Activated CD8-positive, alpha-beta memory T cell treated with anti-CD3 and anti-CD28 coated beads for 4 hours (primary cell): ENCODE data around the gene BRMS1.
"Not testable (repeated sequence)": the region's sequence is repeated elsewhere in the genome, so short reads cannot be mapped to it uniquely, and the experiment has no call there.

Experiments
- DNase-seq, 2 donors: peaks; one replicate each; pipeline ENCODE4 v3.0.0-alpha.2; 2020; ENCODE audit warnings: low read depth in 2 of 2

The BRMS1 gene, protein sequence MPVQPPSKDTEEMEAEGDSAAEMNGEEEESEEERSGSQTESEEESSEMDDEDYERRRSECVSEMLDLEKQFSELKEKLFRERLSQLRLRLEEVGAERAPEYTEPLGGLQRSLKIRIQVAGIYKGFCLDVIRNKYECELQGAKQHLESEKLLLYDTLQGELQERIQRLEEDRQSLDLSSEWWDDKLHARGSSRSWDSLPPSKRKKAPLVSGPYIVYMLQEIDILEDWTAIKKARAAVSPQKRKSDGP

GRCh38 chr11:66344550-66345315 lies at the start of gene BRMS1:
TSS of gene BRMS1 (minus strand) at chr11:66345104. CDS start at chr11:66342234, 2,870 bp downstream.
- peak; percentile 92 to 95 for DNase-seq

DNA sequence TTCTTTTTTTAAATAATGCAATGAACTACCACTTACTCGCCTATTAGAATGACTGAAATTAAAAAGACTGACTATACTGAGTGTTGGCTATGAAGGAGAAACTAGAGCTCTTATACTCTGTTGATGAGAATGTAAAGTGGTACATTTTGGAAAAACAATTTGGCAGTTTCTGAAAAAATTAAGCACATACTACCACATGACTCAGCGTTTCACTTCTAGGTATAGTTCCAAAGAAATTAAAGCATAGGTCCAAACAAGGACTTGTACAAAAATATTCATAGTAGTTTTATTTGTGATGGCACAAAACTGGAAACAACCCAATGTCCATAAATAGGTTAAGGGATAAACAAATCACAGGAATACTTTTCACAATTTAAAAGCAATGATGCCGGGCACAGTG lies 49.0 kb upstream of the BRMS1 start:
- DNase-seq = no peak

- DNase-seq = no peak
These were observed 46.4 kb upstream of the BRMS1 start for GRCh38 chr11:66391322-66391721.

- peak; percentile 38 to 53 for DNase-seq
These were observed 44.0 kb upstream of the BRMS1 start for GRCh38 chr11:66388780-66389386.

DNA sequence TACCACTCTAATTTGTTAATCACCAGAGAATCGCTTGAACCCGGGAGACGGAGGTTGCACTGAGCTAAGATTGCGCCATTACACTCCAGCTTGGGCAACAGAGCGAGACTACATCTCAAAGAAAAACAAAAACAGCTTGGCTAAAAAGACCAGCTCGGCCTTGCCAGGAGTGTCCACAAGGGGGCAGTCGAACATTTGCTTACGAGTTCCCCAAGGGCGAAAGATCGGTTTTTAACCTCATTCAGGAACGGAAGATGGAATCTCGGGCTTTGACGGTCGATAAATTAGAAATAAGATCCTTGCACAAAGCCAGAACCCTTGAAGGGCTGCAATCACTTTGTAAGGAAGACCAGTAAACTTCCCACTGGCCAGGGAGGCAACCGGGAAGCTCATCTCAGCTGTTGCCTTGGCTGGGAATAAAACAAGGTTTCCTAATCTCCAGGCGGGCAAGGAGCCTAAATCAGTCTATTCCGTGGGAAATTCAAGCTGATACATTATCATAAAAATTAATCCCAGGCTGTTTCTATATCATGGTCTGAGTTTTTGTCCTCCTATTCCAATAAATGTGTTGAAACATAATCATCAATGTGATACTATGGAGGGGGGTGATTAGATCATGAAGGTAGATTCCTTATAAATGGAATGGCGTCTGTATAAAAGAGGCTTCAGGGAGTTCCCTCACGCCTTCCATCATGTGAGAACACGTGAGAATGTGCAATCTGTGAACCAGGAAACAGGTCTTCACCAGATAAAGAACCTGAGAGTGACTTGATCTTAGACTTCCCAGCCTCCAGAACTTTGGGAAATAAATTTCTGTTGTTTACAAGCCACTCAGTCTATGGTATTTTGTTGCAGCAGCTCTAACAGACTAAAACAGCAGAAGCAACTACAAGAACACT lies 41.5 kb upstream of the BRMS1 start:
- peak; percentile 63 to 72 for DNase-seq

GRCh38 chr11:66384316-66384715 lies 39.4 kb upstream of the BRMS1 start:
- DNase-seq = not testable (repeated sequence)

GRCh38 chr11:66380264-66380663 lies 35.4 kb upstream of the BRMS1 start:
- not testable (repeated sequence) for DNase-seq

DNA sequence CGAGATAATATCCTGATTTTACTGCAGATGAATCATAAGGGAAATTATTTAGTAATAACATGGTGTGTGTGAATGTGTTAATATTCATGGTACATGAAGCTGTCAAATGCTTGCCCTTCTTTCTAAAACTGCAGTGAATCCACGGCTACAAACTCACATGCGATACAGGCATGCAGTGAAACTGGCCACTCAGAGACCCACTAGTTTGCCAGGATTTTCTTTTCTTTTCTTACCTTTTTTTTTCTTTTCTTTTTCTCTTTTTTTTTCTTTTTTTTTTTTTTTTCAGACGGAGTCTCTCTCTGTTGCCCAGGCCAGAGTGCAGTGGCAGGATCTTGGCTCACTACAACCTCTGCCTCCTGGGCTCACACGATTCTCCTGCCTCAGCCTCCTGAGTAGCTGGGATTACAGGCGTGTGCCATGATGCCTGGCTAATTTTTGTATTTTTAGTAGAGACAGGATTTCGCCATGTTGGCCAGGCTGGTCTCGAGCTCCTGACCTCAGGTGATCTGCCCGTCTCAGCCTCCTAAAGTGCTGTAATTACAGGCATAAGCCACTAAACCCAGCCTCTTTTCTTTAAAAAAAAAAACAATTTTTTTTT lies 28.9 kb upstream of the BRMS1 start:
- DNase-seq = not testable (repeated sequence)

DNA sequence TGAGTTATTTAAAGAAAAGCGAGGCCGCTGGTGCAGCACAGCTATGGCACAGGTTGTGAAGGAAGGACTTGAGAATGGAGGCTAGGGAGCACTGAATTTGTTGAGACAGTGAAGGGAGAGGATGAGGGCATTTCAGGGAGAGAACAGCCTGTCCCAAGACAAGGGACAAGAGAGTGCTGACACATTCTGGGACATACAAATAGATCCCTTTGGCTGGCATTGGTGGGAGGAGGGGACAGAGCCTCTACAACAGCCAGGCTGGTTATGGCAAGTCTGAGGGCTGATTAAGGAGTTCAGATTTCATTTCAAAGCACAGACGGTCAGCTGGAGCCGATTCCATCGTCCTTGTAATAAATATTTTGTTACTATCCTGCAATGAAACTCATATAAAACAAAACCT lies 28.4 kb upstream of the BRMS1 start:
- no peak for DNase-seq

DNA sequence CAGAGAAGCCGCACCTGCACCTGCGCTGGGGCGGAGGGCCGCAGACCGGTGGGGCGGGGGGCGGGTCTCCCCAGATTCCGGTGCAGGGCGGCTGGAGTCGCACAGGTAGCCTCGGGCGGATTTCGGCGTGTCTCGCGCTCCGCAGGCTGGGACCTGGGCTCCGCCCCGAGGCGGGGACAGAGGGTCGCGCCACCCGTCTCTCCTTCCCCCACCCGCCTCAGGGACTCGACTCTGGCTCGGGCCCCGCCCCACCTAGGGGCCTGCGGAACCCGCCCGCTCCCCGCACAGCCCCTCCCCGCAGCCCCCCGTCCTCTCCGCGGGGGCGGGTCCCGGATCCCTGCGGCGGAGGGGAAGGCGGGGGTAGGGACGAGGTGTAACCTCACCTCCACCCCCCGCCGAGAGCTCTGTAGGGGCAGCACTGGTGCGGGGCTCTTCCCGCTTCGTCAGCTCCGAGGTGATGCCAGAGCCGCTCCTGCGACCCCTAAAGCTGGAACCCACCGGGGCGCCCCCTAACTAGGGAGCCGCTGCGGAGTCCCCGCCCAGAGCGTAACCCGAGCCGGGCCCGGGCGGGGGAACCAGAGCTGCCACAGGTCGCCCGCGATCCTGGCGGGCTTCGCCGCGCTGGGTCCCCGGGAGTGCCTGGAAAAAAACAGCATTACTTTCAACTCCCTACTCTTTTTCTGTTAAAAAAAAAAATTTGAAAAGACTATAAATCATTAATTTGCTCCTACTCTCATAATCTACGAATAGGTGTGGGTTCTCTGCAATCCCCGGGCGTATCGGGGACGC lies 26.9 kb upstream of the BRMS1 start, which contains the start of gene SLC29A2:
Gene SLC29A2 (minus strand): TSS at position 134 of the 789 bp plus-strand sequence. CDS start 169 bp downstream, outside the sequence.
- peak; percentile 58 to 62 for DNase-seq

GRCh38 chr11:66369073-66369894 lies 24.4 kb upstream of the BRMS1 start:
- DNase-seq = no peak

- DNase-seq = no peak
These were observed 23.6 kb upstream of the BRMS1 start for GRCh38 chr11:66368484-66368883.

DNA sequence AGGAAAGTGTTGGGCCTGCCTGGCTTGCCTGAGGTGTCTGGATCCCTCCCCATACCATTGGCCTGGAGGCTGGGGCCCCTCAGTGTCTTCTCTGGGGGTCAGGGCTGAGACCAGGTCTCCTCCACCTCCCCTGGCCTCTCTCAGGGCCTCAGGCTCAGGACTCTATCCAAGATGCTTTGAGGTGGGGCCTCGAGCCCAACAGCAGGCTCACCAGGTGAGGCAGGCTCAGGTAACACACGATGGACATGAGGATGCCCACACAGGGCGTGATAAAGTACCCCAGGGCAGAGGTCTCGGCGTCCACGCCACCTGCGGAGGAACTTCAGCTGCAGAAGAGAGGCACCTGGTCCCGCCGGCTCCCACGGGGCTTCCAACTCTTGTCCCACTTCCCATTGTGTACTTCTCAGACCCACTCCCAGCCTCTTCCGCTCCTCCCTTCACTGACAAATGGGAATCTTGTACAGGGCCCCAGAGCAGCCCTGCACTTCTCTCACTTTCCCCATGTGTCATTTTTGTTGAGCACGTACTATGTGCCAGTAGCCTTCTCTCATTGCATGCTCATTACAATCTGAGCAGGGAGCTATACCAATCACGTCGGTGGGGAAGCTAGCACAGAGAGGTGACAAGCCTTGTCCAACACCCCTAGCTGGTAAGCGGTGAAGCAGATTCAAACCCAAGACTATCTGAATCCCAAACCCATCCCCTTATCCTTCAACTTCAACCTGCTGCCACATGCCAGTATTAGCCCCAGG lies 22.8 kb upstream of the BRMS1 start:
- no peak for DNase-seq

- no peak for DNase-seq
These were observed 22.1 kb upstream of the BRMS1 start for GRCh38 chr11:66366844-66367477.

GRCh38 chr11:66365711-66366619 lies 21.1 kb upstream of the BRMS1 start:
- no peak for DNase-seq

GRCh38 chr11:66365166-66365565 lies 20.3 kb upstream of the BRMS1 start:
- no peak for DNase-seq
